GM12873 (cell line): ENCODE measurements around the gene S100P.

ENCODE experiments used
- CTCF ChIP-seq: IDR thresholded peaks from 2 replicates; pipeline ENCODE4 v1.5.1; 2012; ENCODE audit warnings: low read depth, mild to moderate bottlenecking, moderate library complexity, low read length, control low read depth; ENCODE audit not compliant: insufficient read depth; ENCODE audit errors: missing control alignments

The S100P gene

GRCh38 chr4:6706173-6706572 is 12.5 kb downstream of the S100P start:
- no peak for TF ChIP-seq CTCF

GRCh38 chr4:6709230-6710114 is 15.8 kb downstream of the S100P start, which contains the start of gene MRFAP1L1:
MRFAP1L1 (minus strand) TSS chr4:6709865; CDS start chr4:6709629, 236 bp downstream.
- peak; percentile 21 for TF ChIP-seq CTCF

- no peak for TF ChIP-seq CTCF
Measured at GRCh38 chr4:6710282-6710681, 16.6 kb downstream of the S100P start.

GRCh38 chr4:6710996-6711395 is 17.3 kb downstream of the S100P start:
- no peak for TF ChIP-seq CTCF

- TF ChIP-seq CTCF, result no peak
Measured at GRCh38 chr4:6714954-6715353, 21.3 kb downstream of the S100P start.

- no peak for TF ChIP-seq CTCF
Measured at GRCh38 chr4:6715704-6716017, 22.0 kb downstream of the S100P start.

- no peak for TF ChIP-seq CTCF
Measured at GRCh38 chr4:6716018-6716911, 22.6 kb downstream of the S100P start, which contains the start of gene BLOC1S4. BLOC1S4 (plus strand) TSS chr4:6716174; CDS start chr4:6716210, 36 bp downstream.
